ENCODE data around the gene HTD2. TPM values are rescaled to one million over a fixed set of nuclear protein-coding genes. Genes with fewer than 3 reads are reported as not detected.

Gene HTD2
- total RNA-seq, 2 donors from 2014 or later = 13.9 TPM; not detected in 1

GRCh38 chr3:58299075-58299474, 7.2 kb upstream of the HTD2 start:
- no peak for TF ChIP-seq CTCF (IDR thresholded peaks at IDR 0.05)
- DNase-seq (ENCODE audit: low spot score) (no peak), ATAC-seq (ENCODE audit: insufficient number of reproducible peaks, low FRiP score, low read depth) (no peak)

GRCh38 chr3:58299839-58300516, 6.3 kb upstream of the HTD2 start:
- no peaks in the 10 kb centered on the region for H3K9me3 ChIP-seq
- no peak overlapping the region for H3K4me3 ChIP-seq
- H3K36me3 ChIP-seq = no peaks in the 10 kb centered on the region
- ATAC-seq (ENCODE audit: insufficient number of reproducible peaks, low FRiP score, low read depth) (no peak), DNase-seq (ENCODE audit: low spot score) (no peak)
- no peaks in the 10 kb centered on the region for H3K27me3 ChIP-seq (replicated peaks; ENCODE audit: insufficient read depth)
- H3K4me1 ChIP-seq (ENCODE audit: control insufficient read depth in 1 of 2, low read depth in 2 of 2) = peaks cover 0 to 5% of the 10 kb centered on the region in 2 donors
- H3K27ac ChIP-seq = no peak overlapping the region
- peak; percentile 43 for TF ChIP-seq CTCF (IDR thresholded peaks at IDR 0.05)

More at GRCh38 chr3:58299075-58299474, 7.2 kb upstream of the HTD2 start:
- Histone ChIP-seq H3K9me3 (no peaks in the 10 kb centered on the region), H3K4me3 (no peak overlapping the region), H3K27me3 (replicated peaks; ENCODE audit: insufficient read depth) (no peaks in the 10 kb centered on the region), H3K4me1 (ENCODE audit: control insufficient read depth in 1 of 2, low read depth in 2 of 2) (peaks cover 0 to 5% of the 10 kb centered on the region in 2 donors), H3K36me3 (no peaks in the 10 kb centered on the region), H3K27ac (no peak overlapping the region)

GRCh38 chr3:58307639-58308215, 1.4 kb downstream of the HTD2 start:
- peak overlapping the region; percentile 95 for H3K4me3 ChIP-seq
- H3K27me3 ChIP-seq (replicated peaks; ENCODE audit: insufficient read depth) = no peaks in the 10 kb centered on the region
- peak overlapping the region in 1 of 2 donors; percentile 90 for H3K27ac ChIP-seq
- peak; percentile 29 for TF ChIP-seq CTCF (IDR thresholded peaks at IDR 0.05)
- ATAC-seq (ENCODE audit: insufficient number of reproducible peaks, low FRiP score, low read depth) = no peak
- no peak for DNase-seq (ENCODE audit: low spot score)
- no peaks in the 10 kb centered on the region for H3K9me3 ChIP-seq
- peaks cover 22 to 24% of the 10 kb centered on the region in 2 donors for H3K4me1 ChIP-seq (ENCODE audit: control insufficient read depth in 1 of 2, low read depth in 2 of 2)
- peaks cover 18% of the 10 kb centered on the region for H3K36me3 ChIP-seq

GRCh38 chr3:58308728-58309127, 2.4 kb downstream of the HTD2 start:
- Histone ChIP-seq H3K27me3 (replicated peaks; ENCODE audit: insufficient read depth) (no peaks in the 10 kb centered on the region), H3K9me3 (no peaks in the 10 kb centered on the region), H3K27ac (no peak overlapping the region), H3K4me3 (no peak overlapping the region), H3K4me1 (ENCODE audit: control insufficient read depth in 1 of 2, low read depth in 2 of 2) (peaks cover 22 to 24% of the 10 kb centered on the region in 2 donors), H3K36me3 (peaks cover 22% of the 10 kb centered on the region)
- TF ChIP-seq CTCF (IDR thresholded peaks at IDR 0.05) = no peak
- ATAC-seq (ENCODE audit: insufficient number of reproducible peaks, low FRiP score, low read depth) (no peak), DNase-seq (ENCODE audit: low spot score) (no peak)

GRCh38 chr3:58317811-58318210, 11.5 kb downstream of the HTD2 start:
- Histone ChIP-seq H3K4me3 (no peak overlapping the region), H3K9me3 (no peaks in the 10 kb centered on the region), H3K36me3 (peaks cover 26% of the 10 kb centered on the region), H3K4me1 (ENCODE audit: control insufficient read depth in 1 of 2, low read depth in 2 of 2) (no peaks in the 10 kb centered on the region), H3K27ac (no peak overlapping the region), H3K27me3 (replicated peaks; ENCODE audit: insufficient read depth) (no peaks in the 10 kb centered on the region)
- no peak for ATAC-seq (ENCODE audit: insufficient number of reproducible peaks, low FRiP score, low read depth)
- no peak for TF ChIP-seq CTCF (IDR thresholded peaks at IDR 0.05)
- DNase-seq (ENCODE audit: low spot score) = no peak

Measured in thoracic aorta (tissue), 2 donors.